GM23248 (cell line): Measurements from ENCODE around the gene CXorf58. TPM values are rescaled to one million over a fixed set of nuclear protein-coding genes. Genes with fewer than 3 reads are reported as not detected.
"Not testable (repeated sequence)": the region's sequence is repeated elsewhere in the genome, so short reads cannot be mapped to it uniquely, and the experiment has no call there.

Source experiments
- DNase-seq: peaks from one replicate; pipeline ENCODE4 v3.0.0-alpha.2; 2015
- H2AFZ ChIP-seq: fragments of 200-600 bp; sonication (generic); 2 replicates; pipeline ENCODE4 v1.6.1; 2016; ENCODE audit warnings: antibody characterized with exemption
- H3F3A ChIP-seq: fragments of 200-600 bp; sonication (generic); 2 replicates; pipeline ENCODE4 v1.6.1; 2016; ENCODE audit warnings: mild to moderate bottlenecking, antibody characterized with exemption, mixed run types; ENCODE audit not compliant: insufficient read depth
- H3K27ac ChIP-seq: fragments of 200-600 bp; sonication (generic); 2 replicates; pipeline ENCODE4 v1.5.1; 2016; ENCODE audit warnings: mild to moderate bottlenecking
- H3K27me3 ChIP-seq: fragments of 200-600 bp; sonication (generic); replicated peaks from 2 replicates; pipeline ENCODE4 v1.6.1; 2016; ENCODE audit warnings: mild to moderate bottlenecking; ENCODE audit not compliant: insufficient read depth
- H3K36me3 ChIP-seq: fragments of 200-600 bp; sonication (generic); 2 replicates; pipeline ENCODE4 v1.6.1; 2016; ENCODE audit warnings: low read depth, mild to moderate bottlenecking
- H3K4me1 ChIP-seq: fragments of 200-600 bp; sonication (generic); 2 replicates; pipeline ENCODE4 v1.6.1; 2016; ENCODE audit warnings: mild to moderate bottlenecking; ENCODE audit not compliant: insufficient read depth
- H3K4me2 ChIP-seq: fragments of 200-600 bp; sonication (generic); one replicate; pipeline ENCODE4 v1.6.1; 2016; ENCODE audit warnings: mild to moderate bottlenecking; ENCODE audit not compliant: unreplicated experiment
- H3K4me3 ChIP-seq: fragments of 200-600 bp; sonication (generic); 2 replicates; pipeline ENCODE4 v1.5.1; 2016; ENCODE audit warnings: mild to moderate bottlenecking
- H3K79me2 ChIP-seq: fragments of 200-600 bp; sonication (generic); 2 replicates; pipeline ENCODE4 v1.6.1; 2016; ENCODE audit warnings: mild to moderate bottlenecking; ENCODE audit not compliant: insufficient read depth
- H3K9ac ChIP-seq: fragments of 200-600 bp; sonication (generic); 2 replicates; pipeline ENCODE4 v1.6.1; 2016; ENCODE audit warnings: mild to moderate bottlenecking
- H3K9me2 ChIP-seq: fragments of 200-600 bp; sonication (generic); 2 replicates; pipeline ENCODE4 v1.6.1; 2016; ENCODE audit warnings: mixed run types, mild to moderate bottlenecking, moderate library complexity; ENCODE audit not compliant: insufficient read depth
- H3K9me3 ChIP-seq: fragments of 200-600 bp; sonication (generic); one replicate; pipeline ENCODE4 v1.6.1; 2017; ENCODE audit warnings: low read depth
- H4K20me1 ChIP-seq: fragments of 200-600 bp; sonication (generic); 2 replicates; pipeline ENCODE4 v1.6.0; 2016; ENCODE audit not compliant: insufficient read depth
- EZH2 ChIP-seq: fragments of 200-600 bp; sonication (generic); IDR thresholded peaks from 2 replicates; pipeline ENCODE4 v1.6.1; 2018; ENCODE audit warnings: antibody characterized with exemption, mild to moderate bottlenecking; ENCODE audit not compliant: insufficient read depth, poor library complexity, severe bottlenecking
- EZH2phosphoT487 ChIP-seq: fragments of 200-600 bp; sonication (generic); IDR thresholded peaks from 2 replicates; pipeline ENCODE4 v1.6.1; 2018; ENCODE audit warnings: antibody characterized with exemption, moderate library complexity, mild to moderate bottlenecking, low read depth; ENCODE audit not compliant: insufficient read depth
- WGBS, 2 experiments: methylation state at CpG; one replicate each; pipeline ENCODE4 v1.1.6; 2015 to 2017; ENCODE audit warnings: low lambda C conversion rate in 2 of 2, low coverage in 1 of 2; ENCODE audit errors: missing lambda C conversion rate in 2 of 2; 5-methylcytosine and 5-hydroxymethylcytosine counted together
- in situ Hi-C: fragments of 300-500 bp; cut with MboI; formaldehyde crosslinking; loops from 2 replicates; pipeline ENCODE4 v1.15.0; 2020
- polyA plus RNA-seq: library from polyadenylated mRNA; unstranded; fragments of >200 nt; fragmentation: Nextera tagmentation; extraction: Ambion mirVana; gene quantifications from 2 replicates; pipeline ENCODE4 v1.2.1, GENCODE V29; 2016
- total RNA-seq: library from RNA; depleted of rRNA; stranded (reverse); fragments of >200 nt; shearing (Covaris generic); gene quantifications from 2 replicates; pipeline ENCODE4 v1.2.3, GENCODE V29; 2014

Gene CXorf58
- total and polyA plus RNA-seq, 2 experiments from 2014 or later: not detected

DNA sequence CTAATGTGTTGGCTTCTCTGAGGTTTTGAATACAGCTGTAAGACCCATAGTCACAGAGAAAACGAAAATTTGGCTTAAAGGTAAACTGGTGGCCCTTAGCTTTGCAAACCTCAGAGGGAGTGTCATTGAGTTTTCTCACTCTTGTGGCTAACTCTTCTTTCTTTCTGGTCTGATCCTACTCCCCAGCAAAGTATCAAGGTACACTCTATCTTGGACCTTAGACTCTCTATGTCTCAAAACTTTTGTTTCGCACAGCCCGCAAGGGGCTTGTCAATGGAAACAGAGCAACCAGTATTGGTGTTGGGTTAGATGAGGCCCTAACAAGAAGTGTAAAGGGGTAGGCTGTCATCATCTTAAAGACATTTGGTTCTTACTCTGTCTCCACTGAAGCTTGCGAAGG, 19.9 kb upstream of the CXorf58 start:
- Histone ChIP-seq H3K27ac (no peak overlapping the region), H3K4me3 (no peak overlapping the region), H4K20me1 (no peaks in the 10 kb centered on the region), H3K27me3 (no peaks in the 10 kb centered on the region), H3K9me2 (no peaks in the 10 kb centered on the region), H3K4me2 (no peak overlapping the region), H2AFZ (no peak overlapping the region), H3K9me3 (no peaks in the 10 kb centered on the region), H3K79me2 (no peaks in the 10 kb centered on the region), H3K36me3 (no peaks in the 10 kb centered on the region), H3K4me1 (peaks cover 18% of the 10 kb centered on the region), H3K9ac (no peak overlapping the region), H3F3A (peaks cover 17% of the 10 kb centered on the region; the same call in 1 of the 2 replicates)
- TF ChIP-seq EZH2: no peak
- TF ChIP-seq EZH2phosphoT487: no peak
- WGBS, 2 experiments: 93 to 99% methylated on average over 4 of the region's 4 CpGs
- DNase-seq: no peak
- in situ Hi-C loops: no loop called here

DNA sequence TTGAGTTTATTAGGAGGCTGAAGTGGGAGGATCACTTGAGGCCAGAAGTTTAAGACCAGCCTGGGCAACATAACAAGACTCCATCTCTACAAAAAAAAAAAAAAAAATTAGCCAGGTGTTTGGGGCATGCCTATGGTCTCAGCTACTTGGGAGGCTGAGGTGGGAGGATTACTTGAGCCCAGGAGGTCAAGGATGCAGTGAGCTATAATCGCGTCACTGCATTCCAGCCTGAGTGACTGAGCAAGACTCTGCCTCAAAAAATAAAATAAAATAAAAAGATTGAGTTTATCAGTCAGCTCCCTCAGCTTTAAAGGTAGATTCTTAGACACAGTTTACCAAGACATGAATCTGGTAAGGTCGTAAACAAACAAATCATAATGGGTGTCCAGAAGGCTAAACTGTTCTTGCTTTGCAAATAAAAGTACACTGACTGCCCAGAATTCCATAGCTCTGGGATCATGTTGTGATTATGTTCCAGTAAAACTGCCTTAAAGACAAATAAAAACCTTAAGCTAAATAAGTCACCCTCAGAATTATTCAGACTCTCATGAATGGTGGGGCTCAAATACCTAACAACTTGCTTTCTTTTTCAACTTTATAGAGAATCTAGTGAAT, 18.8 kb upstream of the CXorf58 start:
- no peaks in the 10 kb centered on the region for H3K27me3 ChIP-seq
- no peaks in the 10 kb centered on the region for H4K20me1 ChIP-seq
- WGBS, 2 experiments: 47 to 50% methylated on average over 3 of the region's 3 CpGs
- no peak for TF ChIP-seq EZH2
- TF ChIP-seq EZH2phosphoT487: no peak
- peak overlapping the region; percentile 58; the same call in 1 of the 2 replicates for H3K9ac ChIP-seq
- H3K4me3 ChIP-seq: peak overlapping the region; percentile 57
- peak overlapping the region; percentile 78 for H3K27ac ChIP-seq
- H3K79me2 ChIP-seq: no peaks in the 10 kb centered on the region
- no peaks in the 10 kb centered on the region for H3K36me3 ChIP-seq
- H3F3A ChIP-seq: peaks cover 17% of the 10 kb centered on the region; the same call in 1 of the 2 replicates
- peaks cover 10% of the 10 kb centered on the region for H3K4me1 ChIP-seq
- H3K9me3 ChIP-seq: no peaks in the 10 kb centered on the region
- DNase-seq: peak; percentile 50
- H3K9me2 ChIP-seq: no peaks in the 10 kb centered on the region
- H3K4me2 ChIP-seq: peak overlapping the region; percentile 65
- H2AFZ ChIP-seq: peak overlapping the region; percentile 69
- in situ Hi-C loops: no loop called here

DNA sequence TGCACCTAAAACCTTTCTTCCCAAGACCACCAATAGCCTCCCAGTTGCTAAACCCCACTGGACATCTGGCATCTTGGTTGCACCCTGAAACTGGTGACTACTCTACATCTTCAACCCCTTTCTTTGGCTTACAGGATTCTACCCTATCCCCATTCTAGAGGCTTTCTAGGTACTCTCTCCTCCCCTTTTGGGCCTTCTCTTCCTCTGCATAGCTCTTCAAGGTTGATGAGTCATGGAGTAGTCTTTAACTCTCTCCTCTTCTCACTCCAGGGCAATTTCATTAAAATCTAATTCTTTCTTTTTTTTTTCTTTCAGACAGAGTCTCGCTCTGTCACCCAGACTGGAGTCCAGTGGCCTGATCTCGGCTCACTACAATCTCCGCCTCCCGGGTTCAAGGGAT, 16.9 kb upstream of the CXorf58 start:
- Histone ChIP-seq H3F3A (peaks cover 10% of the 10 kb centered on the region; the same call in 1 of the 2 replicates), H3K9me3 (no peaks in the 10 kb centered on the region), H3K36me3 (no peaks in the 10 kb centered on the region), H3K9me2 (no peaks in the 10 kb centered on the region), H3K27ac (no peak overlapping the region), H3K4me2 (no peak overlapping the region), H2AFZ (no peak overlapping the region), H3K27me3 (no peaks in the 10 kb centered on the region), H3K4me1 (no peaks in the 10 kb centered on the region), H3K9ac (no peak overlapping the region), H3K79me2 (no peaks in the 10 kb centered on the region), H4K20me1 (no peaks in the 10 kb centered on the region), H3K4me3 (no peak overlapping the region)
- in situ Hi-C loops: no loop called here
- 100% methylated on average over 1 to 4 of the region's 4 CpGs for WGBS, 2 experiments
- DNase-seq: peak; percentile 41
- TF ChIP-seq EZH2 (no peak), EZH2phosphoT487 (no peak)

DNA sequence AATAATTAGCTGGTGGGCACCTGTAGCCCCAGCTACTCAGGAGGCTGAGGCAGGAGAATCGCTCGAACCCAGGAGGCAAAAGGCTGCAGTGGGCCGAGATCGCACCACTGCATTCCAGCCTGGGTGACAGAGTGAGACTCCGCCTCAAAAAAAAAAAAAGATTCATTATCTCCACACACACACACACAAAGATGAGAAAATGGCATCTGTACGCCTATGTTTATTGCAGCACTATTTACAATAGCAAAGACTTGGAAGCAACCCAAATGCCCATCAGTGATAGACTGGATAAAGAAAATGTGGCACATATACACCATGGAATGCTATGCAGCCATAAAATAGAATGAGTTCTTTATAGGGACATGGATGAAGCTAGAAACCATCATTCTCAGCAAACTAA, 12.8 kb upstream of the CXorf58 start:
- H3K9ac ChIP-seq, H3K79me2 ChIP-seq, DNase-seq, H2AFZ ChIP-seq, H3K4me2 ChIP-seq, H4K20me1 ChIP-seq, H3K27ac ChIP-seq, H3K27me3 ChIP-seq, H3K9me3 ChIP-seq, H3K36me3 ChIP-seq, in situ Hi-C loops, H3K4me3 ChIP-seq, H3K9me2 ChIP-seq: not testable (repeated sequence)
- peaks cover 27% of the 10 kb centered on the region for H3K4me1 ChIP-seq
- H3F3A ChIP-seq: peaks cover 22% of the 10 kb centered on the region
- WGBS, 2 experiments: 98 to 100% methylated on average over 6 of the region's 6 CpGs

DNA sequence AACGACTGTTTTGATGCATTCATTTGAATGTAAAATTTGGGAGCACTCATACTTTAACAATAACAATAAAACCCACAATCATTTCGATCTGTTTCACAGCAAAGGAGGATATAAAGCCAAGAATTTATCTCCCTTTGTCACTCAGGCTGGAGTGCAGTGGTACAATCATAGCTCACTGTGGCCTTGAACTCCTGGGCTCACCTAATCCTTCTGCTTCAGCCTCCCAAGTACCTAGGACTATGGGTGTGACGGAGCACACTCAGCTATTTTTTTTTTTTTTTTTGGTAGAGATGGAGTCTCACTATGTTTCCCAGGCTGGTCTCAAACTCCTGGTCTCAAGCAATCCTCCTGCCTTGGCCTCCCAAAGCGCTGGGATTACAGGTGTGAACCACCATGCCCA, 11.3 kb upstream of the CXorf58 start:
- 84% methylated on average over 4 of the region's 4 CpGs for WGBS, 2 experiments

More for the DNA sequence above, 11.3 kb upstream of the CXorf58 start:
- H3K9me2 ChIP-seq, H3K36me3 ChIP-seq, H3K27me3 ChIP-seq, H2AFZ ChIP-seq, in situ Hi-C loops, H4K20me1 ChIP-seq, H3K9me3 ChIP-seq, H3K79me2 ChIP-seq, DNase-seq, H3K9ac ChIP-seq, H3K4me3 ChIP-seq, H3K4me2 ChIP-seq: not testable (repeated sequence)
- 0 out of 2 replicates have a peak overlapping the region, but pooled peaks have one; percentile 36 for H3K27ac ChIP-seq
- peaks cover 40% of the 10 kb centered on the region for H3K4me1 ChIP-seq
- peaks cover 30% of the 10 kb centered on the region for H3F3A ChIP-seq
